DND-41 (cell line): ENCODE data around the gene PMPCA.

Experiments used
- EZH2 ChIP-seq: IDR thresholded peaks from 3 replicates; pipeline ENCODE4 v1.6.1; 2012; ENCODE audit warnings: borderline replicate concordance, low read depth, mild to moderate bottlenecking, moderate library complexity, low read length, inconsistent platforms; ENCODE audit not compliant: severe bottlenecking
- TF ChIP-seq, protein P1 (sequence below): IDR thresholded peaks from 2 replicates; pipeline ENCODE4 v1.5.1; 2012; ENCODE audit warnings: borderline replicate concordance, low read length, moderate library complexity, mild to moderate bottlenecking; ENCODE audit not compliant: poor library complexity, severe bottlenecking; ENCODE audit errors: extremely low read depth

DNA sequence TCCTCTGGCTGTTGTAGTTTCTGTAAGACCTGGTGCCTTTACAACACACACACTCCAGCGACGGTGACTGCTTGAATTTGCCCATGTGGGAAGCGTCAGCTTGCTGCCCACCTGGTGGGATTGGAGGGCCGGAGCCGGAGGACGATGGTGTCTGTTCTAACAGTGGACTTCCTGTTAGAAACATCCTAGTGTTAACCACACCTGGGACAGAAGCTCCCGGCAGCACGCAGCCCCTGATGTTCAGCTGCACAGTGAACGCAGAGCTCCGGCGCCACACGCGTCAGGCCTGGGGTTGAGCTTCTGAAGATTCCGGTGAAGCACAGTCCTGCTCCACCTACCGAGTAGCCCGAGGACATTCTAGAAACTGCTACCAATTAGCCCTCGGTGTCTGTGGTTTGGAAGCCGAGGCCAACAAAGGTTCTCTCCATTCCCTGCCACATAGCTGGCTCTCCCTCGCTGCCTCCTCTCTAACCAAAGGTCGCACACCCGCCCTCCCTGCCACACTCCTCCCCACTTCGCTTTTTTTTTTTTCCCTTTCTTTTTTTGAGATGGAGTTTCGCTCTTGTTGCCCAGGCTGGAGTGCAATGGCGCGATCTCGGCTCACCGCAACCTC is 14.4 kb downstream of the PMPCA start:
- TF ChIP-seq, protein P1, sequence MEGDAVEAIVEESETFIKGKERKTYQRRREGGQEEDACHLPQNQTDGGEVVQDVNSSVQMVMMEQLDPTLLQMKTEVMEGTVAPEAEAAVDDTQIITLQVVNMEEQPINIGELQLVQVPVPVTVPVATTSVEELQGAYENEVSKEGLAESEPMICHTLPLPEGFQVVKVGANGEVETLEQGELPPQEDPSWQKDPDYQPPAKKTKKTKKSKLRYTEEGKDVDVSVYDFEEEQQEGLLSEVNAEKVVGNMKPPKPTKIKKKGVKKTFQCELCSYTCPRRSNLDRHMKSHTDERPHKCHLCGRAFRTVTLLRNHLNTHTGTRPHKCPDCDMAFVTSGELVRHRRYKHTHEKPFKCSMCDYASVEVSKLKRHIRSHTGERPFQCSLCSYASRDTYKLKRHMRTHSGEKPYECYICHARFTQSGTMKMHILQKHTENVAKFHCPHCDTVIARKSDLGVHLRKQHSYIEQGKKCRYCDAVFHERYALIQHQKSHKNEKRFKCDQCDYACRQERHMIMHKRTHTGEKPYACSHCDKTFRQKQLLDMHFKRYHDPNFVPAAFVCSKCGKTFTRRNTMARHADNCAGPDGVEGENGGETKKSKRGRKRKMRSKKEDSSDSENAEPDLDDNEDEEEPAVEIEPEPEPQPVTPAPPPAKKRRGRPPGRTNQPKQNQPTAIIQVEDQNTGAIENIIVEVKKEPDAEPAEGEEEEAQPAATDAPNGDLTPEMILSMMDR, result no peak
- no peak for TF ChIP-seq EZH2
